HG02852 (cell line): ENCODE results near the gene SLC35G1.

ENCODE experiments used
- ATAC-seq: cut with Tn5 transposase; IDR thresholded peaks from one replicate; pipeline ENCODE4 v1.9.1; 2021; ENCODE audit warnings: mild to moderate bottlenecking, moderate library complexity; ENCODE audit not compliant: unreplicated experiment

Gene SLC35G1

DNA sequence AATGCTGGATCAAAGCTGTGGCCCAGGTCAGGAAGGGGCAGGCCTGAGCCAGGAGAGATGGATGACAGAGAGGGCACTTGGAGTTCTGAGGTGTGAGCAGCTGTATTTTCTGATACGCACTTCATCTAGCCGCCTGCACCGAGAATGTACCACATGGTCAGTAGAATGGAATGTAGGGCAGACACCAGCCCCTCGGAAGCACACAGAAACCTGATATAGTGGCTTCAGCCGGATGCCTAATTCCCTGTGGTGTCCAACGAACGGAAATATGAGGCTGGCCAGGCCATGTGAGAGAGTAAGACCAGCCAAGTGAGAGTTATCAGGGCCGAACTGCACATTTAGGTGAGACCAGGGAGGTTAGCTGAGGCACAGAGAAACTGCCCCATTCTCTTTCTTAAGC, 53.3 kb downstream of the SLC35G1 start:
- no peak for ATAC-seq

DNA sequence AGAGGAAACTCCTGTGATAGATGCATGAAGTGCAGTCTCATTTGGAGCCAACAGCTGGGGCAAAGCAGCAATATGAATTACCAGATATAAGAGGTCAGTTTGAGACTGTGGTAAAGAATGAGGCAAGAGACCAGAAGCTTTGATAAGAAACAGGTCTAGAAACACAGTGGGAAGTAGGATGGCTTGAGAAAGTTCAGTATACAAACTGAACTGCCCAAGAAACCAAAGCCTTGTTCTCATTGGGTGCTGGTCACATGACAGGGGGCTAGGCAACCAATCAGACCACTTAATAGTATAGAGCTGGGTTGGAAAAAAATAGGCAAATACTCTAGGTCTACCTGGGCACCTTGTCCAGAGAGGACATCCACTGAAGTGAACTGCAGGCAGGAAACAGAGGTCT, 53.7 kb downstream of the SLC35G1 start:
- ATAC-seq: no peak

DNA sequence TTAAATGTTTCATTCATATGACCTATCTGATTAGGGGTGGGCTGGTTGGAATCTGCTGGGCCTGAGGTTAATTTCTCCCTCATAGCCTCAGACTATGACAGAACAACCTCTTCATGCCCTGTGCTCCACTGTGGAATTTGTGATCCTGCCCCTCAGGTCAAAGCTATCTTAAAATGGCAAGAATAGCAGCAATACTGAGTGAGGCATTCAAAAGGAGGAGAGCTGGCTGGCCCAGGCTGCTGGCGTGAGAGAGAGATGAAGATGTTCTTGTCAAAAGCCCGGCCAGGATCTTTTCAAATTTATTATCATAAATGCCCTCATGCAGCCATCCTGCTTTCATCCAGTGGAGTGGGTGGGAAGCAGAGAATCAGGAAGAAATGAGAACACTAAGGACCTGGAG, 58.1 kb downstream of the SLC35G1 start:
- ATAC-seq: no peak
